Activated naive CD4-positive, alpha-beta T cell treated with anti-CD3 and anti-CD28 coated beads, Interleukin-2, amount 10 ng/mL, durations not matched to agents 7 days and 5 days (primary cell): Measurements from ENCODE around the gene WDR31.
"Not testable (repeated sequence)": the region's sequence is repeated elsewhere in the genome, so short reads cannot be mapped to it uniquely, and the experiment has no call there.

Experiments used
- CTCF ChIA-PET: fragments of 350-600 bp; sonication (Branson Sonifier 250); formaldehyde crosslinking; loops from one replicate; lab custom pipeline; 2021; ENCODE audit warnings: antibody characterized with exemption; lab: Charles Lee
- DNase-seq: peaks from one replicate; pipeline ENCODE4 v3.0.0-alpha.2; 2020
- H3K27ac Mint-ChIP-seq: one replicate; pipeline ENCODE4 v1.8.0; 2021; ENCODE audit warnings: mild to moderate bottlenecking, moderate library complexity, mixed read lengths
- H3K27me3 Mint-ChIP-seq: one replicate; pipeline ENCODE4 v1.8.0; 2021; ENCODE audit warnings: mild to moderate bottlenecking, mixed read lengths
- H3K36me3 Mint-ChIP-seq: one replicate; pipeline ENCODE4 v1.8.0; 2021; ENCODE audit warnings: mixed read lengths
- H3K4me1 Mint-ChIP-seq: one replicate; pipeline ENCODE4 v1.8.0; 2021; ENCODE audit warnings: mixed read lengths
- H3K4me3 Mint-ChIP-seq: one replicate; pipeline ENCODE4 v1.8.0; 2021; ENCODE audit warnings: mild to moderate bottlenecking, moderate library complexity, mixed read lengths
- H3K9me3 Mint-ChIP-seq: one replicate; pipeline ENCODE4 v1.8.0; 2021; ENCODE audit warnings: mixed read lengths

The WDR31 gene

GRCh38 chr9:113375057-113376023 lies 35.3 kb upstream of the WDR31 start:
- Mint-ChIP-seq H3K4me3 (peak overlapping the region; percentile 73), H3K27ac (peak overlapping the region; percentile 74), H3K36me3 (peaks cover 4% of the 10 kb centered on the region), H3K27me3 (no peaks in the 10 kb centered on the region), H3K9me3 (no peaks in the 10 kb centered on the region), H3K4me1 (peaks cover 10% of the 10 kb centered on the region)
- CTCF ChIA-PET: interaction anchor here (0.6 to 0.9 kb wide), 2 partner anchors 25 to 29 kb away, joined by 3 read pairs; no protein-coding TSS in a partner anchor
- no peak for DNase-seq

GRCh38 chr9:113373676-113374392 lies 33.8 kb upstream of the WDR31 start:
- Mint-ChIP-seq H3K27me3 (no peaks in the 10 kb centered on the region), H3K27ac (no peak overlapping the region), H3K36me3 (peaks cover 4% of the 10 kb centered on the region), H3K4me1 (peaks cover 10% of the 10 kb centered on the region), H3K9me3 (no peaks in the 10 kb centered on the region), H3K4me3 (no peak overlapping the region)
- CTCF ChIA-PET: no interaction called here
- no peak for DNase-seq

- Mint-ChIP-seq H3K36me3 (peaks cover 4% of the 10 kb centered on the region), H3K27ac (no peak overlapping the region), H3K4me1 (peaks cover 10% of the 10 kb centered on the region), H3K4me3 (no peak overlapping the region), H3K9me3 (no peaks in the 10 kb centered on the region), H3K27me3 (no peaks in the 10 kb centered on the region)
- DNase-seq: no peak
- CTCF ChIA-PET: no interaction called here
These were observed 33.2 kb upstream of the WDR31 start for GRCh38 chr9:113373256-113373655.

- Mint-ChIP-seq H3K27ac (no peak overlapping the region), H3K9me3 (no peaks in the 10 kb centered on the region), H3K4me3 (no peak overlapping the region), H3K27me3 (no peaks in the 10 kb centered on the region), H3K4me1 (peaks cover 9% of the 10 kb centered on the region), H3K36me3 (peaks cover 4% of the 10 kb centered on the region)
- DNase-seq: no peak
- CTCF ChIA-PET: no interaction called here
These were observed 32.0 kb upstream of the WDR31 start for GRCh38 chr9:113372059-113372458.

GRCh38 chr9:113370806-113371325 lies 30.8 kb upstream of the WDR31 start:
- H3K27ac Mint-ChIP-seq: no peak overlapping the region
- CTCF ChIA-PET: interaction anchor here (1.5 kb wide), 1 partner anchor 32 kb away, joined by 3 read pairs; no protein-coding TSS in a partner anchor
- H3K36me3 Mint-ChIP-seq: peaks cover 4% of the 10 kb centered on the region
- peaks cover 8% of the 10 kb centered on the region for H3K4me1 Mint-ChIP-seq
- H3K4me3 Mint-ChIP-seq: no peak overlapping the region
- DNase-seq: no peak
- H3K27me3 Mint-ChIP-seq: peaks cover 4% of the 10 kb centered on the region
- no peaks in the 10 kb centered on the region for H3K9me3 Mint-ChIP-seq

- CTCF ChIA-PET: interaction anchor here (0.6 kb wide), 1 partner anchor 285 kb away, joined by 3 read pairs; no protein-coding TSS in a partner anchor
- no peaks in the 10 kb centered on the region for H3K9me3 Mint-ChIP-seq
These were observed 29.7 kb upstream of the WDR31 start for GRCh38 chr9:113369855-113370140.

GRCh38 chr9:113368982-113369854 lies 29.1 kb upstream of the WDR31 start:
- peaks cover 4% of the 10 kb centered on the region for H3K36me3 Mint-ChIP-seq
- H3K4me1 Mint-ChIP-seq: no peaks in the 10 kb centered on the region
- H3K9me3 Mint-ChIP-seq: no peaks in the 10 kb centered on the region
- no peak overlapping the region for H3K4me3 Mint-ChIP-seq
- H3K27ac Mint-ChIP-seq: no peak overlapping the region
- DNase-seq: no peak
- CTCF ChIA-PET: no interaction called here
- peaks cover 4% of the 10 kb centered on the region for H3K27me3 Mint-ChIP-seq

More at GRCh38 chr9:113369855-113370140, 29.7 kb upstream of the WDR31 start:
- Mint-ChIP-seq H3K36me3 (peaks cover 4% of the 10 kb centered on the region), H3K27ac (no peak overlapping the region), H3K4me1 (no peaks in the 10 kb centered on the region), H3K27me3 (peaks cover 4% of the 10 kb centered on the region), H3K4me3 (no peak overlapping the region)
- no peak for DNase-seq

GRCh38 chr9:113368348-113368981 lies 28.4 kb upstream of the WDR31 start:
- H3K27me3 Mint-ChIP-seq: peaks cover 4% of the 10 kb centered on the region
- H3K4me3 Mint-ChIP-seq: no peak overlapping the region
- no peak for DNase-seq
- H3K36me3 Mint-ChIP-seq: peaks cover 4% of the 10 kb centered on the region
- no peaks in the 10 kb centered on the region for H3K9me3 Mint-ChIP-seq
- no peak overlapping the region for H3K27ac Mint-ChIP-seq
- CTCF ChIA-PET: no interaction called here
- H3K4me1 Mint-ChIP-seq: no peaks in the 10 kb centered on the region

GRCh38 chr9:113365652-113366051 lies 25.6 kb upstream of the WDR31 start:
- not testable (repeated sequence) for H3K27me3 Mint-ChIP-seq, H3K27ac Mint-ChIP-seq, H3K9me3 Mint-ChIP-seq, H3K4me1 Mint-ChIP-seq, DNase-seq, H3K4me3 Mint-ChIP-seq, H3K36me3 Mint-ChIP-seq
- CTCF ChIA-PET: interaction anchor here (1.1 to 1.7 kb wide), 2 partner anchors 9 to 14 kb away, joined by 4 to 6 read pairs; no protein-coding TSS in a partner anchor

- no peak overlapping the region for H3K4me3 Mint-ChIP-seq
- H3K9me3 Mint-ChIP-seq: no peaks in the 10 kb centered on the region
- H3K4me1 Mint-ChIP-seq: no peaks in the 10 kb centered on the region
- no peak for DNase-seq
- CTCF ChIA-PET: interaction anchor here (1.1 to 1.7 kb wide), 2 partner anchors 9 to 13 kb away, joined by 4 to 6 read pairs; no protein-coding TSS in a partner anchor
- H3K27ac Mint-ChIP-seq: no peak overlapping the region
- H3K27me3 Mint-ChIP-seq: peaks cover 4% of the 10 kb centered on the region
- no peaks in the 10 kb centered on the region for H3K36me3 Mint-ChIP-seq
These were observed 24.9 kb upstream of the WDR31 start for GRCh38 chr9:113364951-113365350.

- no peak overlapping the region for H3K27ac Mint-ChIP-seq
- H3K9me3 Mint-ChIP-seq: no peaks in the 10 kb centered on the region
- H3K4me3 Mint-ChIP-seq: no peak overlapping the region
- CTCF ChIA-PET: no interaction called here
- DNase-seq: no peak
- H3K27me3 Mint-ChIP-seq: peaks cover 4% of the 10 kb centered on the region
- H3K36me3 Mint-ChIP-seq: no peaks in the 10 kb centered on the region
- H3K4me1 Mint-ChIP-seq: no peaks in the 10 kb centered on the region
These were observed 23.3 kb upstream of the WDR31 start for GRCh38 chr9:113363336-113363735.

- no peaks in the 10 kb centered on the region for H3K4me1 Mint-ChIP-seq
- no peak for DNase-seq
- H3K36me3 Mint-ChIP-seq: no peaks in the 10 kb centered on the region
- H3K4me3 Mint-ChIP-seq: no peak overlapping the region
- CTCF ChIA-PET: interaction anchor here (0.8 to 1.0 kb wide), 2 partner anchors 11 to 45 kb away, joined by 3 read pairs; no protein-coding TSS in a partner anchor
- peaks cover 3% of the 10 kb centered on the region for H3K27me3 Mint-ChIP-seq
- H3K9me3 Mint-ChIP-seq: no peaks in the 10 kb centered on the region
- H3K27ac Mint-ChIP-seq: no peak overlapping the region
These were observed 21.4 kb upstream of the WDR31 start for GRCh38 chr9:113361304-113362018.
